ENCODE results near the gene MAST2.

Gene MAST2

GRCh38 chr1:45803299-45803780 lies at the start of gene MAST2:
TSS of gene MAST2 (plus strand) at chr1:45803612. CDS start at chr1:45803896, 284 bp downstream.
- peak; percentile 92 for DNase-seq

- no peak for DNase-seq
Observed at GRCh38 chr1:45755697-45756096, 47.7 kb upstream of the MAST2 start.

- DNase-seq: no peak
Observed at GRCh38 chr1:45762291-45762690, 41.1 kb upstream of the MAST2 start.

- DNase-seq: no peak
Observed at GRCh38 chr1:45765999-45766792, 37.2 kb upstream of the MAST2 start.

GRCh38 chr1:45767035-45767434 lies 36.4 kb upstream of the MAST2 start:
- no peak for DNase-seq

- no peak for DNase-seq
Observed at GRCh38 chr1:45769261-45769932, 34.0 kb upstream of the MAST2 start.

GRCh38 chr1:45772971-45773370 lies 30.4 kb upstream of the MAST2 start:
- no peak for DNase-seq

- no peak for DNase-seq
Observed at GRCh38 chr1:45775794-45776193, 27.6 kb upstream of the MAST2 start.

GRCh38 chr1:45785583-45785982 lies 17.8 kb upstream of the MAST2 start:
- DNase-seq: no peak

- DNase-seq: no peak
Observed at GRCh38 chr1:45787905-45788304, 15.5 kb upstream of the MAST2 start.

GRCh38 chr1:45789601-45790000 lies 13.8 kb upstream of the MAST2 start:
- DNase-seq: no peak

- no peak for DNase-seq
Observed at GRCh38 chr1:45792744-45793143, 10.7 kb upstream of the MAST2 start.

- no peak for DNase-seq
Observed at GRCh38 chr1:45793942-45794604, 9.3 kb upstream of the MAST2 start.

- no peak for DNase-seq
Observed at GRCh38 chr1:45796381-45796780, 7.0 kb upstream of the MAST2 start.

GRCh38 chr1:45796946-45797345 lies 6.5 kb upstream of the MAST2 start:
- no peak for DNase-seq

GRCh38 chr1:45800899-45801298 lies 2.5 kb upstream of the MAST2 start:
- DNase-seq: no peak

- peak; percentile 47 for DNase-seq
Observed at GRCh38 chr1:45802343-45803298, 791 bp upstream of the MAST2 start.

GRCh38 chr1:45803781-45804668 lies 613 bp downstream of the MAST2 start:
- peak; percentile 38 for DNase-seq

GRCh38 chr1:45804669-45804969 lies 1.2 kb downstream of the MAST2 start:
- no peak for DNase-seq

- no peak for DNase-seq
Observed at GRCh38 chr1:45806129-45806528, 2.7 kb downstream of the MAST2 start.

GRCh38 chr1:45809761-45810160 lies 6.3 kb downstream of the MAST2 start:
- no peak for DNase-seq

GRCh38 chr1:45814776-45815175 lies 11.4 kb downstream of the MAST2 start:
- no peak for DNase-seq

Data from NCI-H1105 treated with DMSO at 0.1 percent for 48 hours (cell line).